SK-N-SH (cell line): Measurements from ENCODE around the gene PRICKLE4. TPM values are rescaled to one million over a fixed set of nuclear protein-coding genes. Genes with fewer than 3 reads are reported as not detected.

Source experiments
- CTCF ChIA-PET: fragments of 300-600, 350-600 bp; formaldehyde crosslinking; extraction: SDS; loops from one replicate; lab custom pipeline; 2021; lab: Yijun Ruan, JAX
- POLR2A ChIA-PET: fragments of 350-600 bp; sonication (Branson Sonifier 250); formaldehyde crosslinking; extraction: SDS; loops from one replicate; lab custom pipeline; 2020; ENCODE audit warnings: antibody characterized with exemption, inconsistent platforms; lab: Yijun Ruan, JAX
- DNase-seq: peaks from one replicate; pipeline ENCODE4 v3.0.0; 2012
- H2AFZ ChIP-seq: fragments of 200-600 bp; sonication (generic); 2 replicates; pipeline ENCODE4 v1.8.1; 2016; ENCODE audit warnings: antibody characterized with exemption, mild to moderate bottlenecking, low read depth
- H3F3A ChIP-seq: fragments of 200-600 bp; sonication (generic); replicated peaks from 2 replicates; pipeline ENCODE3; 2016; ENCODE audit warnings: antibody characterized with exemption, mild to moderate bottlenecking; ENCODE audit not compliant: insufficient read depth
- H3K27ac ChIP-seq, 2 experiments: fragments of 200-500 bp in 1 of 2; fragments of 200-600 bp in 1 of 2; sonication (Bioruptor generic) in 1 of 2; sonication (generic), shearing (Covaris generic) in 1 of 2; 2 replicates each; pipeline versions ENCODE4 v1.5.1 to v1.6.1; 2014 to 2016; ENCODE audit warnings: low read depth in 2 of 2, inconsistent platforms in 1 of 2, low read length in 1 of 2, mild to moderate bottlenecking in 1 of 2, mixed read lengths in 1 of 2
- H3K27me3 ChIP-seq: fragments of 200-600 bp; sonication (generic), shearing (Covaris generic); 2 replicates; pipeline ENCODE4 v1.6.1; 2016; ENCODE audit warnings: mixed run types; ENCODE audit not compliant: insufficient read depth
- H3K36me3 ChIP-seq, 2 experiments: fragments of 200-500 bp in 1 of 2; fragments of 200-600 bp in 1 of 2; sonication (Bioruptor generic) in 1 of 2; sonication (generic) in 1 of 2; replicated peaks in 1 of 2; 2 replicates each; pipeline versions ENCODE3 to v1.5.1; 2014 to 2016; ENCODE audit warnings: low read length in 1 of 2, mild to moderate bottlenecking in 1 of 2; ENCODE audit not compliant: insufficient read depth in 2 of 2, control insufficient read depth in 1 of 2
- H3K4me1 ChIP-seq, 2 experiments: fragments of 200-500 bp in 1 of 2; fragments of 200-600 bp in 1 of 2; sonication (Bioruptor generic) in 1 of 2; sonication (generic), shearing (Covaris generic) in 1 of 2; 2 replicates each; pipeline versions ENCODE4 v1.5.1 to v1.6.1; 2014 to 2016; ENCODE audit warnings: low read depth in 1 of 2, low read length in 1 of 2, mixed run types in 1 of 2; ENCODE audit not compliant: insufficient read depth in 2 of 2, control insufficient read depth in 1 of 2
- H3K4me2 ChIP-seq: fragments of 200-600 bp; sonication (generic), shearing (Covaris generic); 2 replicates; pipeline ENCODE4 v1.6.1; 2017; ENCODE audit warnings: mixed run types
- H3K4me3 ChIP-seq, 2 experiments: fragments of 200-500 bp in 1 of 2; fragments of 200-600 bp in 1 of 2; sonication (Bioruptor generic) in 1 of 2; sonication (generic), shearing (Covaris generic) in 1 of 2; 2 replicates each; pipeline versions ENCODE4 v1.5.1 to v1.8.1; 2014 to 2016; ENCODE audit warnings: low read depth in 2 of 2, inconsistent platforms in 1 of 2, low read length in 1 of 2, mild to moderate bottlenecking in 1 of 2, mixed read lengths in 1 of 2, moderate library complexity in 1 of 2
- H3K79me2 ChIP-seq: fragments of 200-600 bp; sonication (generic); 2 replicates; pipeline ENCODE4 v1.8.1; 2017; ENCODE audit warnings: mild to moderate bottlenecking; ENCODE audit not compliant: insufficient read depth
- H3K9ac ChIP-seq: fragments of 200-600 bp; sonication (generic); 2 replicates; pipeline ENCODE4 v1.6.1; 2017; ENCODE audit warnings: mixed run types
- H3K9me2 ChIP-seq: fragments of 200-600 bp; sonication (generic); 2 replicates; pipeline ENCODE4 v1.6.1; 2017; ENCODE audit warnings: mixed run types
- H3K9me3 ChIP-seq: fragments of 200-600 bp; sonication (generic); 2 replicates; pipeline ENCODE4 v1.6.1; 2017; ENCODE audit warnings: mixed run types, mild to moderate bottlenecking, moderate library complexity
- H4K20me1 ChIP-seq: fragments of 200-600 bp; sonication (generic); 2 replicates; pipeline ENCODE4 v1.6.1; 2017; ENCODE audit warnings: mild to moderate bottlenecking, mixed run types; ENCODE audit not compliant: insufficient read depth
- EP300 ChIP-seq, 2 experiments: IDR thresholded peaks; 2 replicates each; pipeline versions ENCODE4 v1.4.0 to v1.6.1; 2012; ENCODE audit warnings: borderline replicate concordance in 1 of 2, low read depth in 1 of 2, low read length in 1 of 2
- FOSL2 ChIP-seq: IDR thresholded peaks from 2 replicates; pipeline ENCODE4 v1.4.0; 2012; ENCODE audit warnings: low read depth, mild to moderate bottlenecking, moderate library complexity, borderline replicate concordance
- FOXJ3 ChIP-seq: sonication (generic); formaldehyde crosslinking; IDR thresholded peaks from 2 replicates; pipeline ENCODE4 v1.5.1; 2020; ENCODE audit warnings: mild to moderate bottlenecking, missing genetic modification reagents
- FOXM1 ChIP-seq: IDR thresholded peaks from 2 replicates; pipeline ENCODE4 v1.4.0; 2012; ENCODE audit warnings: low read depth, mild to moderate bottlenecking
- MXI1 ChIP-seq: IDR thresholded peaks from 2 replicates; pipeline ENCODE4 v1.6.1; 2012; ENCODE audit warnings: mild to moderate bottlenecking, low read depth, low read length, improper control_type of control experiment
- NRF1 ChIP-seq: IDR thresholded peaks from 2 replicates; pipeline ENCODE4 v1.6.1; 2012; ENCODE audit warnings: low read depth, mild to moderate bottlenecking, low read length
- RFX5 ChIP-seq: IDR thresholded peaks from 2 replicates; pipeline ENCODE4 v1.6.1; 2012; ENCODE audit warnings: mild to moderate bottlenecking, improper control_type of control experiment, low read length
- RXRA ChIP-seq: IDR thresholded peaks from 2 replicates; pipeline ENCODE4 v1.4.0; 2012; ENCODE audit warnings: low read depth, mild to moderate bottlenecking, borderline replicate concordance
- SMC3 ChIP-seq: IDR thresholded peaks from 2 replicates; pipeline ENCODE4 v1.6.1; 2012; ENCODE audit warnings: low read depth, low read length, improper control_type of control experiment
- TCF12 ChIP-seq: IDR thresholded peaks from 2 replicates; pipeline ENCODE4 v1.4.0; 2012
- TEAD4 ChIP-seq: IDR thresholded peaks from 2 replicates; pipeline ENCODE4 v1.4.0; 2012; ENCODE audit warnings: mild to moderate bottlenecking, borderline replicate concordance; ENCODE audit not compliant: insufficient read depth
- WGBS: methylation state at CpG from one replicate; pipeline ENCODE4 v1.1.6; 2017; ENCODE audit warnings: low lambda C conversion rate; 5-methylcytosine and 5-hydroxymethylcytosine counted together
- polyA plus RNA-seq, 3 experiments: library from polyadenylated mRNA; depleted of rRNA; stranded (reverse); fragments of >200 nt; gene quantifications; 2 replicates each; pipeline ENCODE4 v1.2.3, GENCODE V29; 2012
- TF ChIP-seq, protein P1 (sequence below): IDR thresholded peaks from 2 replicates; pipeline ENCODE4; 2012
- TF ChIP-seq, protein P2 (sequence below): IDR thresholded peaks from 2 replicates; pipeline ENCODE4 v1.4.0; 2012; ENCODE audit warnings: low read depth
- TF ChIP-seq, protein P3 (sequence below): IDR thresholded peaks from 2 replicates; pipeline ENCODE4 v1.6.1; 2012; ENCODE audit warnings: mild to moderate bottlenecking, low read depth, low read length, moderate library complexity
- TF ChIP-seq, protein P4 (sequence below): IDR thresholded peaks from 2 replicates; pipeline ENCODE4 v1.4.0; 2012; ENCODE audit warnings: low read depth, borderline replicate concordance

Gene PRICKLE4
- polyA plus RNA-seq, 1 of the 3 experiments (the other 2 are of a cell fraction): 3.9 TPM

DNA sequence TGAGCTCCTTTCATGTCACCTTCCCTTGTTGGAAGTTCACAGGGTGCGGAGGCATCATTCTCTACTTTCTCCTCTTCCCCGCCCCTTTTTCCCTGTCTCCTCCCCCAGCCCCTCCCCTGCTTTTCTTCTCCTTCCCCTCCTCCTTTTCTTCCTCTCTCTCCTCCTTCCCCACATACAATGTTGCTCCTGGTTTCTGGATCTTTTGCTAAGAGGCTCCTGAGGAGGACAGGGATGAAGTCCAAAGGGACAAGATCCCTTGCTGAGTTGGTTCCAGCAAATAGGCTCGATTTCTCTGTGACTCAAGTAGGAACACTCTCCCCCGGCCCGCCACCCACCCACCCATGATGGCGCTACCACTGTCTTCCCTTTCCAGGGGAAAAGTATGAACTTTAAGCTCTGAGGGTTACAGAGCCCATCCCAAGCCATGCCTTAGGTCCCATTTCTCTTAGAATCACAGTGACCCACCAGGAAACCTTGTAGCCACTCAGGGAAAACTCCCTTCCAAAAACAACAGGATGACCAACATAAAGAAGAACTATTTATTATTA, 44.3 kb upstream of the PRICKLE4 start (continued):
- TF ChIP-seq, protein P1, sequence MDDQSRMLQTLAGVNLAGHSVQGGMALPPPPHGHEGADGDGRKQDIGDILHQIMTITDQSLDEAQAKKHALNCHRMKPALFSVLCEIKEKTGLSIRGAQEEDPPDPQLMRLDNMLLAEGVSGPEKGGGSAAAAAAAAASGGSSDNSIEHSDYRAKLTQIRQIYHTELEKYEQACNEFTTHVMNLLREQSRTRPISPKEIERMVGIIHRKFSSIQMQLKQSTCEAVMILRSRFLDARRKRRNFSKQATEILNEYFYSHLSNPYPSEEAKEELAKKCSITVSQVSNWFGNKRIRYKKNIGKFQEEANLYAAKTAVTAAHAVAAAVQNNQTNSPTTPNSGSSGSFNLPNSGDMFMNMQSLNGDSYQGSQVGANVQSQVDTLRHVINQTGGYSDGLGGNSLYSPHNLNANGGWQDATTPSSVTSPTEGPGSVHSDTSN: no peak
- TF ChIP-seq MXI1: no peak

DNA sequence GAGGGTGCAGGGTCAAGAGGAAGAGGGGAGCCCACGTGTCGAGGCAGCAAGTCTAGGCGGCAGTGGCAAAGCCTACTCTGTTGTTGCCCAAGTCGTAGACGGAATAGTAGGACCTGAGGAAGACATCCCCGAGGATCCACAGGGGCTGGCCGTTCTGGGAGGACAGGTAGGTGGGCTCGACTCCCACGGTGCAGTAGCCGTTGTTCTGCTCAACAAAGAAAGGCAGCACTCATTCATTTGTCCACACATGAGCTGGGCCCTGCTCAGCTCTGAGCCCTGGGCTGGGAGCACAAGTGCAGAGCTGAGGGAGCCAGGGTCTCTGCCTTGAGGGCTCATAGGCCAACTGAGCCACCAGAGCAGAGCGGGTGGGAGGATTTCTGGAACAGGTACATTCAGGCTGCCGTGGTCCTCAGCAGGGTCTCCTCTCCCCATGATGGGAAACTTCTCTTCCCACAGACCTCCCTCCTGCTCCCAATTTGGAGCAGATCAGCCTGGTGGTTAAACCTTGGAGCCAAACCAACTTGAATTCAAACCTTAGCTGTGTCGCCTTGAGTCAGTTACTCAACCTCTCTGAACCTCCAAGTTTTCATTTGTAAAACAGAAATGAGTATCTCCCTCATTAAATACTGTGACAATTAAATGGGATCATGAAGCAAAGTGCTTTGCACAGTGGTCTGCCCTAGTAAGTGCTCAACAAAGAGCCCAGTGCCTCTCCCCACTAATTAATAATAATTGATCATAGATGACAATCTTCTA, 43.6 kb upstream of the PRICKLE4 start:
- H3K79me2 ChIP-seq: peaks cover 15% of the 10 kb centered on the region
- DNase-seq: no peak
- H3K4me2 ChIP-seq: no peak overlapping the region
- H3K4me1 ChIP-seq: peaks cover 12 to 18% of the 10 kb centered on the region in 2 experiments
- H3K9me3 ChIP-seq: no peaks in the 10 kb centered on the region
- no peak overlapping the region for H3K4me3 ChIP-seq
- no peaks in the 10 kb centered on the region for H4K20me1 ChIP-seq
- 98% methylated on average over 6 of the region's 13 CpGs for WGBS
- H3K36me3 ChIP-seq: no peaks in the 10 kb centered on the region
- H3K9ac ChIP-seq: no peak overlapping the region
- peaks cover 10% of the 10 kb centered on the region for H3F3A ChIP-seq
- ChIA-PET POLR2A (no interaction called here), CTCF (interaction anchor here (0.9 to 6.4 kb wide), 6 partner anchors 12 to 50 kb away, joined by 3 to 53 read pairs (median 6); partner anchors contain the start of gene TOMM6)
- no peak for TF ChIP-seq TEAD4
- TF ChIP-seq TCF12: no peak
- TF ChIP-seq, protein P2, sequence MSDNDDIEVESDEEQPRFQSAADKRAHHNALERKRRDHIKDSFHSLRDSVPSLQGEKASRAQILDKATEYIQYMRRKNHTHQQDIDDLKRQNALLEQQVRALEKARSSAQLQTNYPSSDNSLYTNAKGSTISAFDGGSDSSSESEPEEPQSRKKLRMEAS: no peak
- no peak overlapping the region for H3K27ac ChIP-seq
- H3K27me3 ChIP-seq: no peaks in the 10 kb centered on the region
- H2AFZ ChIP-seq: no peak overlapping the region
- H3K9me2 ChIP-seq: no peaks in the 10 kb centered on the region

DNA sequence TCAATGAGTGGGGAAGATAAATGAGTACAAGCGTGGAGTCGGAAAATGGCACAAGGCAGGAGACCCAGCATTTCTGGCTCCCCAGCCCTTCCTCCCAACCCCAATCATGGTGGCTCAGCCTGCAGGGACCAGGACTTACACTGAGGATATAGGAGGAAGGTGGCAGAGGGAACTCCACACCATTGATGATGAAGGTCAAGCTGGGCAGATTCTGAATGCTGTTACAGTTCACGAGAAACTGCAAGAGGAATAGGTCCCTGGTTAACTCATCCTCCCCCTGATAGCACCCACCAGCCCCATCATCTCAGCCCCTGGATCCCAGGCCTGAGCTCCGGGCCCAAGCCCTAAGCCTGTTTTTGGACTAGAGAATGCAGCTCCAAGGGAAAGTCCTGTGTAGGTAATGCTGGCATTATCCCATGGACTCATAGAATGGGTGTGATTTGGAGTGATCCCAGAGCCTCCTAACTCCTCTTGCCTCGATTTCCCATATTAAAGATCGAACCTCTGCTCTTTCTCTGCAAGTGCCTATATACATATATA, 42.9 kb upstream of the PRICKLE4 start:
- Histone ChIP-seq H3F3A (peaks cover 10% of the 10 kb centered on the region), H3K9ac (no peak overlapping the region), H3K27ac (no peak overlapping the region), H3K9me2 (no peaks in the 10 kb centered on the region), H3K4me2 (no peak overlapping the region), H2AFZ (no peak overlapping the region), H3K4me3 (no peak overlapping the region), H3K27me3 (no peaks in the 10 kb centered on the region), H3K79me2 (peaks cover 8% of the 10 kb centered on the region), H3K4me1 (peaks cover 8 to 15% of the 10 kb centered on the region in 2 experiments), H4K20me1 (no peaks in the 10 kb centered on the region), H3K9me3 (no peaks in the 10 kb centered on the region), H3K36me3 (no peaks in the 10 kb centered on the region)
- ChIA-PET CTCF (interaction anchor here (1.1 to 6.4 kb wide), 3 partner anchors 30 to 64 kb away, joined by 3 to 53 read pairs (median 3); partner anchors contain the start of gene TOMM6), POLR2A (no interaction called here)
- 85% methylated on average over 6 of the region's 6 CpGs for WGBS
- DNase-seq: no peak
- TF ChIP-seq FOXM1 (no peak), TCF12 (no peak), NRF1 (no peak), FOSL2 (no peak), MXI1 (no peak), RXRA (no peak), SMC3 (no peak), FOXJ3 (CRISPR knock-in tag) (no peak), EP300 (IDR thresholded peaks at IDR 0.05; ENCODE audit: borderline replicate concordance in 1 of 2, low read depth in 1 of 2, low read length in 1 of 2) (no peak), RFX5 (no peak)
- TF ChIP-seq, protein P3, sequence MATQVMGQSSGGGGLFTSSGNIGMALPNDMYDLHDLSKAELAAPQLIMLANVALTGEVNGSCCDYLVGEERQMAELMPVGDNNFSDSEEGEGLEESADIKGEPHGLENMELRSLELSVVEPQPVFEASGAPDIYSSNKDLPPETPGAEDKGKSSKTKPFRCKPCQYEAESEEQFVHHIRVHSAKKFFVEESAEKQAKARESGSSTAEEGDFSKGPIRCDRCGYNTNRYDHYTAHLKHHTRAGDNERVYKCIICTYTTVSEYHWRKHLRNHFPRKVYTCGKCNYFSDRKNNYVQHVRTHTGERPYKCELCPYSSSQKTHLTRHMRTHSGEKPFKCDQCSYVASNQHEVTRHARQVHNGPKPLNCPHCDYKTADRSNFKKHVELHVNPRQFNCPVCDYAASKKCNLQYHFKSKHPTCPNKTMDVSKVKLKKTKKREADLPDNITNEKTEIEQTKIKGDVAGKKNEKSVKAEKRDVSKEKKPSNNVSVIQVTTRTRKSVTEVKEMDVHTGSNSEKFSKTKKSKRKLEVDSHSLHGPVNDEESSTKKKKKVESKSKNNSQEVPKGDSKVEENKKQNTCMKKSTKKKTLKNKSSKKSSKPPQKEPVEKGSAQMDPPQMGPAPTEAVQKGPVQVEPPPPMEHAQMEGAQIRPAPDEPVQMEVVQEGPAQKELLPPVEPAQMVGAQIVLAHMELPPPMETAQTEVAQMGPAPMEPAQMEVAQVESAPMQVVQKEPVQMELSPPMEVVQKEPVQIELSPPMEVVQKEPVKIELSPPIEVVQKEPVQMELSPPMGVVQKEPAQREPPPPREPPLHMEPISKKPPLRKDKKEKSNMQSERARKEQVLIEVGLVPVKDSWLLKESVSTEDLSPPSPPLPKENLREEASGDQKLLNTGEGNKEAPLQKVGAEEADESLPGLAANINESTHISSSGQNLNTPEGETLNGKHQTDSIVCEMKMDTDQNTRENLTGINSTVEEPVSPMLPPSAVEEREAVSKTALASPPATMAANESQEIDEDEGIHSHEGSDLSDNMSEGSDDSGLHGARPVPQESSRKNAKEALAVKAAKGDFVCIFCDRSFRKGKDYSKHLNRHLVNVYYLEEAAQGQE: no peak
- TF ChIP-seq, protein P2: no peak
- TF ChIP-seq, protein P4, sequence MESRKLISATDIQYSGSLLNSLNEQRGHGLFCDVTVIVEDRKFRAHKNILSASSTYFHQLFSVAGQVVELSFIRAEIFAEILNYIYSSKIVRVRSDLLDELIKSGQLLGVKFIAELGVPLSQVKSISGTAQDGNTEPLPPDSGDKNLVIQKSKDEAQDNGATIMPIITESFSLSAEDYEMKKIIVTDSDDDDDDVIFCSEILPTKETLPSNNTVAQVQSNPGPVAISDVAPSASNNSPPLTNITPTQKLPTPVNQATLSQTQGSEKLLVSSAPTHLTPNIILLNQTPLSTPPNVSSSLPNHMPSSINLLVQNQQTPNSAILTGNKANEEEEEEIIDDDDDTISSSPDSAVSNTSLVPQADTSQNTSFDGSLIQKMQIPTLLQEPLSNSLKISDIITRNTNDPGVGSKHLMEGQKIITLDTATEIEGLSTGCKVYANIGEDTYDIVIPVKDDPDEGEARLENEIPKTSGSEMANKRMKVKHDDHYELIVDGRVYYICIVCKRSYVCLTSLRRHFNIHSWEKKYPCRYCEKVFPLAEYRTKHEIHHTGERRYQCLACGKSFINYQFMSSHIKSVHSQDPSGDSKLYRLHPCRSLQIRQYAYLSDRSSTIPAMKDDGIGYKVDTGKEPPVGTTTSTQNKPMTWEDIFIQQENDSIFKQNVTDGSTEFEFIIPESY: no peak
